Measurements from ENCODE around the gene EXOSC5. TPM values are rescaled to one million over a fixed set of nuclear protein-coding genes. Genes with fewer than 3 reads are reported as not detected.
A peak's percentile ranks its signal among the peaks of the same experiment; 100 is the strongest.
"Not testable (repeated sequence)": the region's sequence is repeated elsewhere in the genome, so short reads cannot be mapped to it uniquely, and the experiment has no call there.

The EXOSC5 gene
- polyA plus RNA-seq, 4 donors = 9.4 to 36.4 (median 18.3) TPM

DNA sequence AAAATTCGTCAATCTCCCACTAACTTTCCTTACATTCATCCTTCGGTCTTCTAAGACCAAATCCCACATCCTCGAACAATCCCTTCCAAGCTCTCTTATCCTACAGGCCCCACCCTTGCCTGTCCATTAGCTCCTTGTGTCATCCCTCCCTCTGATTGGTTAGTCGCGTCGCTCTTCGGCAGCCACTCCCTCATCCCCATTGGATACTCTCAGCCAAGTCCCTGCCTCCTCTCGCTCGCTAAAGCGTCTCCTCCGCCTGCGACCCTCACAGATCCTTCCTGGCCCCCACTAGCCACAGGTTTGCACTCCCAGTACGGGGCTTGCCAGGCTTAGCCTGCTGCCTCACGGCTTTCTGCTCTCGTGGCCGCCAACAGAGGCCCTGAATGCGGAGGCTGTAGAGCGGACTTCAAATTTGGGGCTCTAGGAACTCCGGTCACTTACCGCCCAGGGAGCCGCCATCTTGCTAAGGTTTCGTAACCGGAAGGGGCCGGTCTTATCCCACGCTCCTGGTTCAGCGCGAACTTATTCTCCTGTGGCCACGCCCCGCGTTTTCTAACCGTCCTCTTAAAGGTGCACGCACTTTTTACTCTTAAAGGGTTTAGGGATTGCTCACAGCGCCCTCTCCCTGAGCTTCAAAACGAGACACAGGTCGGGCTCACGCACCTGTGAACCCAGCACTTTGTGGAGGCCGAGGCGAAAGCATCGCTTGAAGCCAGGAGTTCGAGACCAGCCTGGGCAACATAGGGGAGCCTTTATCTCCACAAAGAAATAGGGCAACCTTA lies 42.5 kb upstream of the EXOSC5 start, which contains the start of gene DMAC2:
TSS of gene DMAC2 (minus strand) at position 472 of the 782 bp plus-strand sequence. CDS start at position 459, 13 bp downstream.
- H3K4me3 ChIP-seq (ENCODE audit: low read depth in 1 of 3, low read length in 3 of 3) = peak within 1 kb of the TSS; percentile 32 to 86 (median 78)
- 0 to 1% (median 0%) methylated on average over 40 of the region's 40 CpGs for WGBS, 3 donors
- H3K27me3 ChIP-seq (ENCODE audit: control insufficient read depth in 3 of 3, insufficient read depth in 3 of 3, low read length in 3 of 3) = no peaks in the 10 kb centered on the region
- FAIRE-seq (no peak), DNase-seq (peak; percentile 99 to 100)
- peak within 1 kb of the TSS; percentile 93 to 98 (median 94) for H3K27ac ChIP-seq (ENCODE audit: low read depth in 1 of 3, low read length in 2 of 3)
- peaks cover 0 to 23% (median 3%) of the 10 kb centered on the region in 3 donors for H3K36me3 ChIP-seq (ENCODE audit: control insufficient read depth in 3 of 3, insufficient read depth in 2 of 3, low read depth in 1 of 3, low read length in 3 of 3)
- no peaks in the 10 kb centered on the region for H3K9me3 ChIP-seq (ENCODE audit: control insufficient read depth in 2 of 2, insufficient read depth in 1 of 2, low read depth in 1 of 2, low read length in 1 of 2)
- H3K4me1 ChIP-seq (ENCODE audit: control insufficient read depth in 3 of 3, insufficient read depth in 2 of 3, low read depth in 1 of 3, low read length in 2 of 3) = peaks cover 3 to 71% (median 9%) of the 10 kb centered on the region in 3 donors

DNA sequence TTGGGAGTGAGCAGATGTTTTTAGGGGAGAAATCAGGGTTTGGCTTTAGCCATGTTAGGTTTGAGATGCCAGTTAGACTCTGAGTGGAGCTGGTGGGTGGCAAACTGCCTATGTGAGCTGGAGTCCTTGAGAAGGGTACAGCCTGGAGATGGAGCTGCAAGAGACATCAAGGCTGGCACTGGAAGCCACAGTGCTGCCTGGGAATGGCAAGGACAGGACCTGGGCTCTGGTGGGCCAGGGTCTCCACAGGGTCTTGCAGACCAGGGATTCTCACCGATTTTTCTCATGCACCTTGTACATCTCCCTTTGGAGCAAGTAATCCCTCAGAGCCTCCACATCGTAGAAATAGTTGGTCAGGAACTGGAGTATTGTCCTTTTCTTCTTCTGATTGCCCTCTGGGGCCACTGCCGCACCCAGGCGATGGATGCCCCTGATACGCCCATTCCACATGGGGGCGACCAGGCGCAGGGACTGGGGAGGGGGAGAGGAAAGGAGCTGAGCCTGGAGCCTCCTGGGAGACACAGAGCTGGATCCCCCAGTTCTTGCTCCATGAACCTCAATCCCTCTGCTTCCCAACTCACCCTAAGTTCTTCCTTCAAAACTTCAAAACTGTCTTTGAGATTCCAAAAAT lies 40.9 kb upstream of the EXOSC5 start:
- 89 to 91% (median 91%) methylated on average over 7 of the region's 7 CpGs for WGBS, 3 donors
- Histone ChIP-seq H3K36me3 (ENCODE audit: control insufficient read depth in 3 of 3, insufficient read depth in 2 of 3, low read depth in 1 of 3, low read length in 3 of 3) (peaks cover 2 to 35% (median 4%) of the 10 kb centered on the region in 3 donors), H3K4me1 (ENCODE audit: control insufficient read depth in 3 of 3, insufficient read depth in 2 of 3, low read depth in 1 of 3, low read length in 2 of 3) (peaks cover 3 to 74% (median 7%) of the 10 kb centered on the region in 3 donors), H3K27ac (ENCODE audit: low read depth in 1 of 3, low read length in 2 of 3) (peak overlapping the region in 1 of 3 donors; percentile 98), H3K4me3 (ENCODE audit: low read depth in 1 of 3, low read length in 3 of 3) (no peak overlapping the region), H3K27me3 (ENCODE audit: control insufficient read depth in 3 of 3, insufficient read depth in 3 of 3, low read length in 3 of 3) (no peaks in the 10 kb centered on the region), H3K9me3 (ENCODE audit: control insufficient read depth in 2 of 2, insufficient read depth in 1 of 2, low read depth in 1 of 2, low read length in 1 of 2) (no peaks in the 10 kb centered on the region)
- FAIRE-seq = no peak
- no peak for DNase-seq

DNA sequence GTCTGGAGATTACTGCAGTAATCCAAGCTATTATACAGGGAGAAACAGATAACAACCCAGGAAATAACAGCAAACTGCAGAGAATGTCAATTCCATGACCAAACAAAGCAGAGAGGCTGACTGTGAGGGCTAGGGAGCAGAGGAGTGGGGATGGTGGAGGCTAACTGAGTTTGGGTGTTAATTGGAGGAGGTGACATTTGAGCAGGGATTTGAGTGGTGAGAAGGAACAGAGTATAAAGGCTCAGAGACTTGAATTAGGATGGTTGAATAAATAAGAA lies 39.5 kb upstream of the EXOSC5 start:
- peak overlapping the region; percentile 61 to 98 (median 73) for H3K27ac ChIP-seq (ENCODE audit: low read depth in 1 of 3, low read length in 2 of 3)
- H3K36me3 ChIP-seq (ENCODE audit: control insufficient read depth in 3 of 3, insufficient read depth in 2 of 3, low read depth in 1 of 3, low read length in 3 of 3) = peaks cover 5 to 49% (median 11%) of the 10 kb centered on the region in 3 donors
- peak; percentile 23 for FAIRE-seq

DNA sequence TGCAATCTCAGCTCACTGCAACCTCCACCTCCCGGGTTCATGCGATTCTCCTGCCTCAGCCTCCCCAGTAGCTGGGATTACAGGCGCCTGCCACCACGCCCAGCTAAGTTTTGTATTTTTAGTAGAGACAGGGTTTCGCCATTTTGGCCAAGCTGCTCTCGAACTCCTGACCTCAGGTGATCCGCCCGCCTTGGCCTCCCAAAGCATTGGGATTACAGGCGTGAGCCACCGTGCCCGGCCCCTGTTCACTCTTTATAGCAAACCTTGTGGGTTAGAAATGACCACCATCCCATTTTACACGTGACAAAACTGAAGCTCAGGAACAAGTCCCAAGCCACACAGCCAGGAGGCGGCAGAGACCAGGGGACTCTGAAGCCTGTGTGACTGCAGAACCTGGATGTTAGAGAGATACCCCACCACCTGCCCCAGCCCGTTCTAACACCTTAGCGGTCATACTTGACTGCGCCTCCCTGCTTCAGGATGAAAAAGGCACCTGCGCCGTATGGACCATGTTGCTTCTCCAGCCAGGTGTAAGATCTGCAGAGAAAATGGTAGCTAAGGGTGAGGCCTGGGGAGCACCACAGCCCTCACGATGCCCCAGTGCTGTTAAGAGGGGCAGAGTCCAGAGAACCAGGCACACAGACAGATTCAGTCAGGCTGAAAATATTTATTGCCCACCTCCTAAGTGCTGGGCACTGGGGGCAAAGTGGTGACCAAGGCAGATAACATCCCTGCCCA lies 38.9 kb upstream of the EXOSC5 start:
- WGBS, 3 donors = 56 to 79% (median 73%) methylated on average over 19 of the region's 19 CpGs

More for the DNA sequence above, 39.5 kb upstream of the EXOSC5 start:
- Histone ChIP-seq H3K9me3 (ENCODE audit: control insufficient read depth in 2 of 2, insufficient read depth in 1 of 2, low read depth in 1 of 2, low read length in 1 of 2) (no peaks in the 10 kb centered on the region), H3K4me1 (ENCODE audit: control insufficient read depth in 3 of 3, insufficient read depth in 2 of 3, low read depth in 1 of 3, low read length in 2 of 3) (peaks cover 3 to 72% (median 6%) of the 10 kb centered on the region in 3 donors), H3K4me3 (ENCODE audit: low read depth in 1 of 3, low read length in 3 of 3) (no peak overlapping the region), H3K27me3 (ENCODE audit: control insufficient read depth in 3 of 3, insufficient read depth in 3 of 3, low read length in 3 of 3) (no peaks in the 10 kb centered on the region)
- DNase-seq = no peak

DNA sequence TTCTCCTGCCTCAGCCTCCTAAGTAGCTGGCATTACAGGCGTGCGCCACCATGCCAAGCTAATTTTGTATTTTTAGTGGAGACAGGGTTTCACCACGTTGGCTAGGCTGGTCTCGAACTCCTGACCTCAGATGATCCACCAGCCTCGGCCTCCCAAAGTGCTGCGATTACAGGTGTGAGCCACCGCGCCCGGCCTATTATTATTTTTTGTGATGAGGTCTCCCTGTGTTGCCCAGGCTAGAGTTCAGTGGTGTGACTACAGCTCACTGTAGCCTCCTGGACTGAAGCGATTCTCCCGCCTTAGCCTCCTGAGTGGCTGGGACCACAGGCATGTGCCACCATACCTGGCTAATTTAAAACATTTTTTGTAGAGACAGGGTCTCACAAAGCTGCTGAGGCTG lies 38.2 kb upstream of the EXOSC5 start:
- DNase-seq; H3K4me3 ChIP-seq (ENCODE audit: low read depth in 1 of 3, low read length in 3 of 3); H3K9me3 ChIP-seq (ENCODE audit: control insufficient read depth in 2 of 2, insufficient read depth in 1 of 2, low read depth in 1 of 2, low read length in 1 of 2); H3K27me3 ChIP-seq (ENCODE audit: control insufficient read depth in 3 of 3, insufficient read depth in 3 of 3, low read length in 3 of 3); FAIRE-seq: not testable (repeated sequence)
- peaks cover 5 to 61% (median 11%) of the 10 kb centered on the region in 3 donors for H3K36me3 ChIP-seq (ENCODE audit: control insufficient read depth in 3 of 3, insufficient read depth in 2 of 3, low read depth in 1 of 3, low read length in 3 of 3)
- peak overlapping the region in 2 of 3 donors; percentile 83 to 98 for H3K27ac ChIP-seq (ENCODE audit: low read depth in 1 of 3, low read length in 2 of 3)
- WGBS, 3 donors = 90 to 96% (median 92%) methylated on average over 11 of the region's 11 CpGs
- H3K4me1 ChIP-seq (ENCODE audit: control insufficient read depth in 3 of 3, insufficient read depth in 2 of 3, low read depth in 1 of 3, low read length in 2 of 3) = peaks cover 2 to 63% (median 3%) of the 10 kb centered on the region in 3 donors

More for the DNA sequence above, 38.9 kb upstream of the EXOSC5 start:
- H3K9me3 ChIP-seq (ENCODE audit: control insufficient read depth in 2 of 2, insufficient read depth in 1 of 2, low read depth in 1 of 2, low read length in 1 of 2) = no peaks in the 10 kb centered on the region
- no peaks in the 10 kb centered on the region for H3K27me3 ChIP-seq (ENCODE audit: control insufficient read depth in 3 of 3, insufficient read depth in 3 of 3, low read length in 3 of 3)
- peaks cover 5 to 53% (median 11%) of the 10 kb centered on the region in 3 donors for H3K36me3 ChIP-seq (ENCODE audit: control insufficient read depth in 3 of 3, insufficient read depth in 2 of 3, low read depth in 1 of 3, low read length in 3 of 3)
- H3K27ac ChIP-seq (ENCODE audit: low read depth in 1 of 3, low read length in 2 of 3) = peak overlapping the region; percentile 77 to 98 (median 83)
- DNase-seq (peak; percentile 92 to 97), FAIRE-seq (no peak)
- peak overlapping the region in 1 of 3 donors; percentile 5 for H3K4me3 ChIP-seq (ENCODE audit: low read depth in 1 of 3, low read length in 3 of 3)
- peaks cover 2 to 69% (median 3%) of the 10 kb centered on the region in 3 donors for H3K4me1 ChIP-seq (ENCODE audit: control insufficient read depth in 3 of 3, insufficient read depth in 2 of 3, low read depth in 1 of 3, low read length in 2 of 3)

DNA sequence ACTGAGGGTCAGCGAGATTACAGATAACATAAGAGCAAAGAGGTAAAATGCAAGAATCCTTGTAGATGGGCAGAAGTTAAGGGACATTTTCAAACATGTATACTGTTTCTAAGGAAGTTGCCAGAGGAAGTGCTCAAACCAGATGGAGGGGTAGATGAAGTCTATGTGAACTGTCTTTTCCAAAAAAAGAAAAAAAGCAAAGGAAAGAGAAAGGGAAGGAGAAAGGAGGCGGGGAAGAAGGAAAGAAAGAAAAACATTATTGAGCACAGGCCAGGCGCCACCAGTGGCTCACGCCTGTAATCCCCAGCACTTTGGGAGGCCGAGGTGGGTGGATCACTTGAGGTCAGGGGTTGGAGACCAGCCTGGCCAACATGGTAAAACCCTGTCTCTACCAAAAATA lies 37.3 kb upstream of the EXOSC5 start:
- Histone ChIP-seq H3K4me3 (ENCODE audit: low read depth in 1 of 3, low read length in 3 of 3) (no peak overlapping the region), H3K27me3 (ENCODE audit: control insufficient read depth in 3 of 3, insufficient read depth in 3 of 3, low read length in 3 of 3) (no peaks in the 10 kb centered on the region), H3K9me3 (ENCODE audit: control insufficient read depth in 2 of 2, insufficient read depth in 1 of 2, low read depth in 1 of 2, low read length in 1 of 2) (no peaks in the 10 kb centered on the region), H3K36me3 (ENCODE audit: control insufficient read depth in 3 of 3, insufficient read depth in 2 of 3, low read depth in 1 of 3, low read length in 3 of 3) (peaks cover 5 to 67% (median 11%) of the 10 kb centered on the region in 3 donors), H3K4me1 (ENCODE audit: control insufficient read depth in 3 of 3, insufficient read depth in 2 of 3, low read depth in 1 of 3, low read length in 2 of 3) (peaks cover 2 to 58% (median 3%) of the 10 kb centered on the region in 3 donors), H3K27ac (ENCODE audit: low read depth in 1 of 3, low read length in 2 of 3) (no peak overlapping the region)
- no peak for DNase-seq
- 74 to 80% (median 75%) methylated on average over 5 of the region's 5 CpGs for WGBS, 3 donors
- no peak for FAIRE-seq

DNA sequence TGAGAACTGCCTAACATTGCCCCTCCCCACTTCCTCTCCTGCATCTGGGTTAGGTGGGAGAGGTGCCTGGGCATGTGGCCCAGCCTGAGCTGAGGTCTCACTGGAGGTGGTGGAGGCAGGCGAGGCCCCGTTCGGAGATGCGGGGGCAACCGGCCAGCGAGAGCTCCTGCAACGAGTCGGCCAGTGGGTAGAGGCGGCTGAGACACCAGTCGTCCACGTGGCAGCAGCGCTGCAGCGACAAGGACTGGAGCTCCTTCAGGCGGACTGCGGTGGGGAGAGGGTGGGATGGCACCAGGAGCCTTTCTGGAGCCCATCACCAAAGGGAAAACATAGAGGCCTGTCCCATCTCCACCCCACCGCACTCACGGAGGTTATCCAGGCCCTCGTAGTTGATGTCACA lies 36.0 kb upstream of the EXOSC5 start:
- DNase-seq = no peak
- peaks cover 5 to 75% (median 11%) of the 10 kb centered on the region in 3 donors for H3K36me3 ChIP-seq (ENCODE audit: control insufficient read depth in 3 of 3, insufficient read depth in 2 of 3, low read depth in 1 of 3, low read length in 3 of 3)
- H3K4me3 ChIP-seq (ENCODE audit: low read depth in 1 of 3, low read length in 3 of 3) = no peak overlapping the region
- peaks cover 0 to 59% (median 2%) of the 10 kb centered on the region in 3 donors for H3K4me1 ChIP-seq (ENCODE audit: control insufficient read depth in 3 of 3, insufficient read depth in 2 of 3, low read depth in 1 of 3, low read length in 2 of 3)
- no peak for FAIRE-seq
- no peaks in the 10 kb centered on the region for H3K9me3 ChIP-seq (ENCODE audit: control insufficient read depth in 2 of 2, insufficient read depth in 1 of 2, low read depth in 1 of 2, low read length in 1 of 2)
- 92 to 95% (median 94%) methylated on average over 18 of the region's 18 CpGs for WGBS, 3 donors
- no peaks in the 10 kb centered on the region for H3K27me3 ChIP-seq (ENCODE audit: control insufficient read depth in 3 of 3, insufficient read depth in 3 of 3, low read length in 3 of 3)
- no peak overlapping the region for H3K27ac ChIP-seq (ENCODE audit: low read depth in 1 of 3, low read length in 2 of 3)
